GM12872 (cell line): ENCODE measurements around the gene KHDRBS2.
A peak's percentile ranks its signal among the peaks of the same experiment; 100 is the strongest.

Experiments
- TF ChIP-seq, protein P1 (sequence below): IDR thresholded peaks from 3 replicates; pipeline ENCODE4 v1.5.1; 2011; ENCODE audit warnings: low read depth, mild to moderate bottlenecking, low read length, moderate library complexity; ENCODE audit not compliant: insufficient read depth

Gene KHDRBS2

DNA sequence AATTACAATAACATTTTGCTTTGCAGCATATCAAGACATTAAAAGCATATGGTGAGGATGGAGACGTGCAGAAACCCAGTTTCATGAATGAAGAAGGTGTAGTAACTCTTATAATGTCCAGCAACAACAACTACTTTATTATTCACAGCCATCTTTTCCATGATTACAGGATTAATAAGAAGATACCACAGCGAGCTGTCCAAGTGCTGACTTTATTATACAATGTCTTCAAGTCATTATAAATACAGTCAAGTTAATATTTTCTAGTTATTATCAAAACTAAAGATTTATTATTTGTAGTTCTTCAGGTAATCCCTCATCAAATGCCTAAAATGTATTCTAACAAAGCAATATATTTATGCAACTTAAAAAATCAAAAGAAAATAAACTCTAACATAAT is 2.5 kb upstream of the KHDRBS2 start:
- TF ChIP-seq, protein P1, sequence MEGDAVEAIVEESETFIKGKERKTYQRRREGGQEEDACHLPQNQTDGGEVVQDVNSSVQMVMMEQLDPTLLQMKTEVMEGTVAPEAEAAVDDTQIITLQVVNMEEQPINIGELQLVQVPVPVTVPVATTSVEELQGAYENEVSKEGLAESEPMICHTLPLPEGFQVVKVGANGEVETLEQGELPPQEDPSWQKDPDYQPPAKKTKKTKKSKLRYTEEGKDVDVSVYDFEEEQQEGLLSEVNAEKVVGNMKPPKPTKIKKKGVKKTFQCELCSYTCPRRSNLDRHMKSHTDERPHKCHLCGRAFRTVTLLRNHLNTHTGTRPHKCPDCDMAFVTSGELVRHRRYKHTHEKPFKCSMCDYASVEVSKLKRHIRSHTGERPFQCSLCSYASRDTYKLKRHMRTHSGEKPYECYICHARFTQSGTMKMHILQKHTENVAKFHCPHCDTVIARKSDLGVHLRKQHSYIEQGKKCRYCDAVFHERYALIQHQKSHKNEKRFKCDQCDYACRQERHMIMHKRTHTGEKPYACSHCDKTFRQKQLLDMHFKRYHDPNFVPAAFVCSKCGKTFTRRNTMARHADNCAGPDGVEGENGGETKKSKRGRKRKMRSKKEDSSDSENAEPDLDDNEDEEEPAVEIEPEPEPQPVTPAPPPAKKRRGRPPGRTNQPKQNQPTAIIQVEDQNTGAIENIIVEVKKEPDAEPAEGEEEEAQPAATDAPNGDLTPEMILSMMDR: no peak

DNA sequence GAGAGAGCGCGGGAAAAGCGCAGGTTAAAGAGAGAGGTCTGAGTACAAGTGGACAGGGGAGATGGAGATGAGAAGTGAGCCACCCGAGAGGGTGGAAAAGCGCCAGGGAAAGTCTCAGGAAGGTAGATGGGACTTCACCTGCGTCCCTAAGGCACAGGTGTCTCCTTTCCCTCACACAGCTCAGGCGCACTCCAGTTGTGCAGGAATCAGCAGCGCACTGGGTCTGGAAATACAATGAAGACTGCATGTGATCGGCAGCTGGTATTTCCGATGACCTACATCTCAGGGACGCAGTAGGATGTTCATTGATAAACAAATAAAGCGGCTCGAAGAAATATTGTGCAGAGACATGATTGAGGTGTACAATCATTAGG is 432 bp upstream of the KHDRBS2 start:
- TF ChIP-seq, protein P1: no peak

DNA sequence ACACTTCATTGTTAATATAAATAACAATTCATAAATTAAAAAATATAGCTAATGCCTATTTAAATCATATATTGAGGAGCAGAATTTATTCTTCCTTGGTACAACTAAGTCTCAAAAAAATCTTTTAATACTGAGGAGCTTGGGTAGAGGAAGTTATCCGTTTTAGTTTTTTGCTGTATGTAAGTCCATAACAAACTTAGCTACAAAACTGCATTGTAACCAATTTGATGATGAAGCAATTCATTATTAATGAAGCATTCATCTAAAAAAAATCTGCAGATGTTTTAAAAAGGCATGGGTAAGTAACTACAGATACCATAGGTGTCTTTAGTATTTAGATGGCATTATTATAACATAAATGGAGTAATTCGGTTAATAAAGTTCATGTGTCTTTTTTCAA is 1.3 kb downstream of the KHDRBS2 start:
- TF ChIP-seq, protein P1: no peak

DNA sequence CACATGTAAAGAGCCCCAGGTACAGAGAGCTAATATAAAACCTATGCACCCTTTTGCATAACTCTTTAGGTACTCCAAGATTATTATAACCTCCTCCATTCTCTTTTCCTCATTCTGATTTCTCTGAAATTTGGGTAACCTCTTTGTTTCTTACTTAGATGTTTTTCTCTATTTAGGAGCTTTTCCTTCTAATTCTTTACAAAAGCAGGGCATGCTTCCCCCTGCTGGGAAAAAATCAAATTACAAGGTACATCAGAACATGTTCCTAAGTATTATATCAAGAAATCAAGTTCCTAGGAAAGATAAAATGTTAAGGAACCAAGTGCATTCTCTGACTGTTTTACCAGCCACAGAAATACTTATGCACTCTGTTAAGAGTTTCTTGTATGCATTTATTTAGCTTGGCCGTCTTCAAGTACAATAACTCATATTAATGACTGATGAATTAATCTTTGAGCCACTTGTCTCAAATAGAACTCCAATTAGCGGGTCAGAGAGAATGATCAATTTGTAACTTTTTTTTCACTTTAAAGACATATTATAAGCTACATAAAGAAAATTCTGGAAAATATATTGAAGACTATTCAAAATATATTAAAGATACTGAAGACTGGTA is 2.1 kb downstream of the KHDRBS2 start:
- TF ChIP-seq, protein P1: peak; percentile 54; the same call in 2 of the 3 replicates

DNA sequence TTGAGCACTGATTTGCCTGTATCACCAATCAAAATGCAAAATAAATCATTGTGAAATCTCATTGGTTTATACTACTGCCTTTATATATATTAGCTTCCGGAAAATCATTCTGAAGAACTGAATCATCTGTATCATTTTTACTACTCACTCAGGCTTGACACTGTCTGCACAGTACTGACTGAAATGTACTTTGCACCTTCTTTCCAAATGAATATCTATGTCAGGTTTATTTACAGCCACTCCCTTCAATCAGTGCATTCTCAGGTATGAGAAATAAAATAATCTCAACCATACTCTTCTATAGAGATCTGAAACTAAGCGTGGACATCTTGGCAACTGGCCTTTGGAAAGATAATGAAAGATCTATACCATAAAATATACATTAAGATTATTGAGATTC is 2.7 kb downstream of the KHDRBS2 start:
- TF ChIP-seq, protein P1: no peak

DNA sequence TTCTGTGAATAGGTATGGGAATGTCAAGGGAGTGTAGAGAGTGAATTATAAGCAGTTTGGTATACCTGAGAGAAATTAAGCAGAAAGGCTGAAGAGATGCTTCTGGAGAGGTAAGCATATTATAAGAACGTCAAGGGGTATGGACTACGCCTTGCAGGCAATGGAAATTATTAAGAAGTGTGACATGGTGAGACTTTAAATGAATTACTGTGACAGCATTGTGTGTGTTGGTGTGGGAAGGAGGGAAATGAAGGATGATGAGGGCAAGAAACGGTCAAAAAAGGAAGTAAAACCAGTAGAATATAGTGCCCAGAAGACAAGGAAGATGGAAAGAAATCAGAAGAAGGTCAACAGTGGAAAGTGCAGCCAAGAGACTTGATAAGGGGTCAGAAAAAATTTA is 5.9 kb downstream of the KHDRBS2 start:
- TF ChIP-seq, protein P1: no peak

DNA sequence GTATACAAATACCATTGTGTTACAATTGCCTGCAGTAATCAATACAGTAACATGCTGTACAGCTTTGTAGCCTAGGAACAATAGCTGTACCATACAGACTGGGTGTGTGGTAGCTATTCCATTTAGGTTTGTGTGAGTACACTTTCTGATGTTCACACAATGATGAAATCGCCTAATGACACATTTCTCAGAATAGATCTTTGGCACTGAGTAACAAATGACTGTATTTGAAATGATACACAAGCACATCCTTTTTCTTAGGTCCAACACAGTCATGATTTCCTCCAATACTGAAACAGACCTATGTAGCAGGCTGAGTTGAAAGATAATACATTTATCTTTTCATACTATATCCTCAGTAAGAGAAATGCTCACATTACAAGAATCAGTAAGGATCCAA is 13.9 kb downstream of the KHDRBS2 start:
- TF ChIP-seq, protein P1: no peak
